Upper lobe of left lung (tissue), 6 donors: ENCODE measurements around the gene DIP2C. TPM values are rescaled to one million over a fixed set of nuclear protein-coding genes. Genes with fewer than 3 reads are reported as not detected.

Source experiments
- ATAC-seq, 2 donors: fragments of 200-7000 bp; cut with Tn5 transposase; one replicate each; pipeline ENCODE4 v1.9.1; 2022; ENCODE audit warnings: mild to moderate bottlenecking in 2 of 2, moderate library complexity in 2 of 2; ENCODE audit not compliant: low FRiP score in 2 of 2
- DNase-seq, 2 donors: peaks; one replicate each; pipeline ENCODE4 v3.0.0-alpha.2; 2019 to 2020
- H3K27ac ChIP-seq, 4 donors: fragments of 200-600 bp; sonication (generic); one replicate each; pipeline ENCODE4 v1.5.1; 2016 to 2019
- H3K27me3 ChIP-seq, 4 donors: fragments of 200-600 bp; sonication (generic); one replicate each; pipeline ENCODE4 v1.5.1; 2017 to 2019
- H3K36me3 ChIP-seq, 4 donors: fragments of 200-600 bp; sonication (generic); one replicate each; pipeline ENCODE4 v1.5.1; 2016 to 2019
- H3K4me1 ChIP-seq, 4 donors: fragments of 200-600 bp; sonication (generic); one replicate each; pipeline ENCODE4 v1.5.1; 2018 to 2019
- H3K4me3 ChIP-seq, 4 donors: fragments of 200-600 bp; sonication (generic); one replicate each; pipeline ENCODE4 v1.5.1; 2017 to 2019; ENCODE audit warnings: mild to moderate bottlenecking in 2 of 4, moderate library complexity in 1 of 4
- H3K9me3 ChIP-seq, 4 donors: fragments of 200-600 bp; sonication (generic); one replicate each; pipeline ENCODE4 v1.5.1; 2018 to 2019
- EP300 ChIP-seq, 4 donors: sonication (generic); formaldehyde crosslinking; IDR thresholded peaks; one replicate each; pipeline ENCODE4 v1.5.1; 2017; ENCODE audit warnings: antibody characterized with exemption in 4 of 4, control low read depth in 2 of 4
- POLR2A ChIP-seq, 4 donors: fragments of 450-650 bp; IDR thresholded peaks; one replicate each; pipeline ENCODE4 v1.5.1; 2016 to 2017; ENCODE audit warnings: antibody characterized with exemption in 4 of 4, mild to moderate bottlenecking in 2 of 4
- POLR2AphosphoS5 ChIP-seq, 2 donors: sonication (generic); formaldehyde crosslinking; IDR thresholded peaks; one replicate each; pipeline ENCODE4 v1.5.1; 2017; ENCODE audit warnings: antibody characterized with exemption in 2 of 2
- WGBS, 2 donors: methylation state at CpG; one replicate each; pipeline ENCODE4 v1.1.5; 2017 to 2018; 5-methylcytosine and 5-hydroxymethylcytosine counted together
- total RNA-seq, 6 donors: library from RNA; depleted of rRNA in 4 of 6; stranded (reverse); fragments of >200 nt in 4 of 6; gene quantifications; one replicate each; pipeline versions ENCODE4 v1.1.0 to v1.2.1, GENCODE V29; 2016 to 2021
- TF ChIP-seq, protein P1 (sequence below), 6 experiments: fragments of 450-650 bp in 4 of 6; fragments of 200-600 bp in 2 of 6; sonication (generic) in 2 of 6; IDR thresholded peaks; one replicate each; pipeline ENCODE4 v1.5.1; 2016 to 2019; ENCODE audit warnings: antibody characterized with exemption in 6 of 6
- donor health status: DM: no; HTN: no; CAD: no; lungs with moderate emphysema.
- donor health status: DM: no; HTN: yes; CAD: no; lungs with severe emphysema.

Gene DIP2C
- total RNA-seq, 6 donors from 2014 or later: 11.6 to 32.5 (median 14.7) TPM

DNA sequence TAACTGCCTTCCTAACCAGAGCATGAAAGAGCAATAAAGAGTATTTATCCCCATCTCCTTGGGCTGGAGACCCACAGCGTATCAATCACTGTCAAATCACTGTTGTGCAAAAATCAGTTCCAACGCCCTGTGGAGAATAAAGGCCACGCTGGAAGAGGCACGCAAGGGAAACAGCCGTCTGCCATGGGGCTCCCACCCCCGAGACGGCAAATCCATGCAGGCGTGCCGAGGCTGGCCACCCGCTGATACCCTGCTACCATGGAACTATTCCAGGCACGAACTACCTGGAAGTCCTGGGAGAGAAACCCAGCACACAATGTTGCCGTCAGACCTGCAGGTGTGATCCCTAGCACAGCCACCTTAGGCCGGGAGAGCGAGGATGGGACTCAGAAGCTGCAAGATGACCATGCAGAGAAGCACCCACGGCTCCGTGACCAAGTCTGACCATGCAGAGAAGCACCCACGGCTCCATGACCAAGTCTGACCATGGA is 185.3 kb downstream of the DIP2C start:
- no peak for ATAC-seq
- 92% methylated on average over 13 to 17 of the region's 17 CpGs for WGBS, 2 donors
- Histone ChIP-seq H3K4me3 (no peak overlapping the region), H3K4me1 (peaks cover 0 to 19% (median 11%) of the 10 kb centered on the region in 4 donors), H3K36me3 (no peaks in the 10 kb centered on the region), H3K27me3 (no peaks in the 10 kb centered on the region), H3K27ac (no peak overlapping the region), H3K9me3 (no peaks in the 10 kb centered on the region)
- no peak for TF ChIP-seq POLR2AphosphoS5 (IDR thresholded peaks at IDR 0.05)
- TF ChIP-seq, protein P1, sequence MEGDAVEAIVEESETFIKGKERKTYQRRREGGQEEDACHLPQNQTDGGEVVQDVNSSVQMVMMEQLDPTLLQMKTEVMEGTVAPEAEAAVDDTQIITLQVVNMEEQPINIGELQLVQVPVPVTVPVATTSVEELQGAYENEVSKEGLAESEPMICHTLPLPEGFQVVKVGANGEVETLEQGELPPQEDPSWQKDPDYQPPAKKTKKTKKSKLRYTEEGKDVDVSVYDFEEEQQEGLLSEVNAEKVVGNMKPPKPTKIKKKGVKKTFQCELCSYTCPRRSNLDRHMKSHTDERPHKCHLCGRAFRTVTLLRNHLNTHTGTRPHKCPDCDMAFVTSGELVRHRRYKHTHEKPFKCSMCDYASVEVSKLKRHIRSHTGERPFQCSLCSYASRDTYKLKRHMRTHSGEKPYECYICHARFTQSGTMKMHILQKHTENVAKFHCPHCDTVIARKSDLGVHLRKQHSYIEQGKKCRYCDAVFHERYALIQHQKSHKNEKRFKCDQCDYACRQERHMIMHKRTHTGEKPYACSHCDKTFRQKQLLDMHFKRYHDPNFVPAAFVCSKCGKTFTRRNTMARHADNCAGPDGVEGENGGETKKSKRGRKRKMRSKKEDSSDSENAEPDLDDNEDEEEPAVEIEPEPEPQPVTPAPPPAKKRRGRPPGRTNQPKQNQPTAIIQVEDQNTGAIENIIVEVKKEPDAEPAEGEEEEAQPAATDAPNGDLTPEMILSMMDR (IDR thresholded peaks at IDR 0.05): no peak
- no peak for TF ChIP-seq EP300 (IDR thresholded peaks at IDR 0.05)
- TF ChIP-seq POLR2A (IDR thresholded peaks at IDR 0.05): no peak
- DNase-seq: no peak

DNA sequence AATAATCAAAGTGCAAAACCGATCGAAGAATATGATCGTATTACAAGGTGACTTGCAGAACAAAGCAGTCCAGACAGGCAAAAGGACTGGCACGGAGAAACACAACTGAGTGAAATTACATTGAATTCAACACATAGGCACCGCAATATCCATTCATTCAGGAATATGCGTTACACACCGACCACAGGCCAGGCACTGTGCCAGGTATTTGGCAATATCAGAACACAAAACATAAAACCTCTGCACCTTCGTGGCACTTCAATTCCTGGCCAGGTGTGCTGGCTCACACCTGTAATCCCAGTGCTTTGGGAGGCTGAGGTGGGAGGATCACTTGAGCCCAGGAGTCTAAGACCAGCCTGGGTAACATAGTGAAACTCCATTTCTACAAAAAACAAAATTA is 187.9 kb downstream of the DIP2C start:
- WGBS, 2 donors: 51 to 55% methylated on average over 8 of the region's 8 CpGs
- ATAC-seq (no peak), DNase-seq (peak in 1 of 2 donors; percentile 51)

DNA sequence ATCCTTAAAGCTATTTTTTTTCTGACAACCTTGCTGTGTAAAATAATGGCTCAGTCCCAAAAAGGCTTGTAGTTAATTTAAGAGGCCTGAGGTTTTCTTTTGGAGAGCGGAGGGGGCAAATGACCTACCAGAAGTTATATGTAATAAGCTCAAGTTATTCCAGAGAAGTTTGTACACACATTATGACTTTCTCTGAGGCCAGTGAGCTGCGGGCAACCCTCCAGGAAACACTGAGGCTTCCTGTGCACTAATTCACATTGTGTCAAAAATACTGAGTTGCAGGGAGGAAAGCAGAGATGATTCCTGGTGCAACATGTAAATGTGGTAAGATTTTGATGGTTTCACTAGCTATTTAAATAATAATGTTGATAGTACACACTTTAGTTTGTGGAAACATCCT is 188.6 kb downstream of the DIP2C start:
- DNase-seq: peak in 1 of 2 donors; percentile 10
- Histone ChIP-seq H3K4me1 (peaks cover 0 to 19% (median 11%) of the 10 kb centered on the region in 4 donors), H3K27ac (no peak overlapping the region), H3K27me3 (no peaks in the 10 kb centered on the region), H3K36me3 (no peaks in the 10 kb centered on the region), H3K4me3 (no peak overlapping the region), H3K9me3 (no peaks in the 10 kb centered on the region)
- 15 to 21% methylated on average over 2 of the region's 2 CpGs for WGBS, 2 donors
- TF ChIP-seq POLR2AphosphoS5 (IDR thresholded peaks at IDR 0.05) (no peak), EP300 (IDR thresholded peaks at IDR 0.05) (no peak), POLR2A (IDR thresholded peaks at IDR 0.05) (no peak)
- TF ChIP-seq, protein P1 (IDR thresholded peaks at IDR 0.05): no peak
- ATAC-seq: no peak

More for the DNA sequence above, 187.9 kb downstream of the DIP2C start:
- no peak overlapping the region for H3K4me3 ChIP-seq
- H3K9me3 ChIP-seq: no peaks in the 10 kb centered on the region
- H3K4me1 ChIP-seq: peaks cover 0 to 19% (median 11%) of the 10 kb centered on the region in 4 donors
- TF ChIP-seq EP300 (IDR thresholded peaks at IDR 0.05) (no peak), POLR2AphosphoS5 (IDR thresholded peaks at IDR 0.05) (no peak), POLR2A (IDR thresholded peaks at IDR 0.05) (no peak)
- H3K36me3 ChIP-seq: no peaks in the 10 kb centered on the region
- H3K27ac ChIP-seq: no peak overlapping the region
- H3K27me3 ChIP-seq: no peaks in the 10 kb centered on the region

DNA sequence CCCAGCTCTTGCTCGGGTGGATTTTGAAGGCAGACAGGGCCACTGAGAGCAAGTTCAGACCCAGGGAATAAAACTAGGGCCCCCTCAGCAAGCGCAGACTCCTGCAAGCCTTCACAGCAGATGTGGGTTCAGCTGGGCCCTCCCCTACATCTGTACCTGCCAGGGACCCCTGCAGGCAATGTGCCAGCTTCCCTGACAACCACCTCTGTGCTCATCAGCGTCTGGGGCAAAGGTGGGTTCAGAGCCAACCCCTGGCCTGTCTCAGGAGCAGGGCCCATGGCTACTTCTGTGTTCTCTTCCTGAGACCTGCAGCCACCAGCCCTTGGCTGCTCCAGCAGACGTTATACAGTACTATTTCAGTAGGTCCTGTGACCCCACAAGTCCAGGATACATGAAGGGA is 189.5 kb downstream of the DIP2C start:
- ATAC-seq (no peak), DNase-seq (peak in 1 of 2 donors; percentile 14)
- Histone ChIP-seq H3K9me3 (no peaks in the 10 kb centered on the region), H3K36me3 (no peaks in the 10 kb centered on the region), H3K27me3 (no peaks in the 10 kb centered on the region), H3K27ac (no peak overlapping the region), H3K4me3 (no peak overlapping the region), H3K4me1 (peaks cover 0 to 19% (median 11%) of the 10 kb centered on the region in 4 donors)
- TF ChIP-seq EP300 (IDR thresholded peaks at IDR 0.05) (no peak), POLR2AphosphoS5 (IDR thresholded peaks at IDR 0.05) (no peak), POLR2A (IDR thresholded peaks at IDR 0.05) (no peak)
- TF ChIP-seq, protein P1 (IDR thresholded peaks at IDR 0.05): no peak
- 75 to 87% methylated on average over 3 to 4 of the region's 4 CpGs for WGBS, 2 donors

DNA sequence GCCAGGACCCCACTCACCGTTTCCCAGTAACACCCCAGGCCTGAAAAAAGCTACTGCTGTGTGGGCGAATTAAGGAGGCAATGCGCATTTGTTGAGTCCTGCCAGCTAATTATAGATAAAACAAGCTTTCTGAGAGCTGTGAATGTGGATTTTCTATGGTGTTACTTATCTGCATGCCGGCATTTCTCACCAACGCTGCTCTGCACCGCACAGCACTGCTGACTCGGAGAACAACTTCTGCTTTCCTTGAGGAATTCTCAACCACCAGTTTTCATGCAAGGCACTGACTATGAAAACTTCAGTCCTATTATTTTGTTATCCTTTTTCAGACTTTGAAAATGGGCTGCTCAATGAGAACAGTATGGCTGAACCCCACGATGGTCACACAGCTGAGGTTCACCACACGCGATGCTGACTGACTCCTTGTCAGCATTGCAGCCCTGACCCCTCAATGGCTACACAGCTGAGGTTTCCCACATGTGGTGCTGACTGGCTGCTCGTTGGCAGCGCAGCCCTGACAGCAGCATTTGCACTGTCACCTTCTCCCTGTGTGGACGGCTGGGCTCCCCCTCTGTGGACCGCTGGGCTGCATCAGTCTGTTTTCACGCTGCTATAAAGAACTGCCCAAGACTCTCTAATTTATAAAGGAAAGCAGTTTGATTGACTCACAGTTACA is 190.6 kb downstream of the DIP2C start:
- Histone ChIP-seq H3K4me1 (peaks cover 0 to 19% (median 11%) of the 10 kb centered on the region in 4 donors), H3K27ac (no peak overlapping the region), H3K36me3 (no peaks in the 10 kb centered on the region), H3K27me3 (no peaks in the 10 kb centered on the region), H3K9me3 (no peaks in the 10 kb centered on the region), H3K4me3 (no peak overlapping the region)
- DNase-seq (no peak), ATAC-seq (peak in 1 of 2 donors; percentile 16)
- TF ChIP-seq POLR2AphosphoS5 (IDR thresholded peaks at IDR 0.05) (no peak), POLR2A (IDR thresholded peaks at IDR 0.05) (no peak), EP300 (IDR thresholded peaks at IDR 0.05) (no peak)
- TF ChIP-seq, protein P1 (IDR thresholded peaks at IDR 0.05): no peak
- 76 to 85% methylated on average over 15 of the region's 15 CpGs for WGBS, 2 donors
